ENCODE measurements around the gene MS4A14. TPM values are rescaled to one million over a fixed set of nuclear protein-coding genes. Genes with fewer than 3 reads are reported as not detected.

The MS4A14 gene
- total and polyA plus RNA-seq, 2 donors (not counting 1 experiment from before 2014, with no cell fraction given) = 3.4 to 5.4 TPM

- H3K9me3 Mint-ChIP-seq (ENCODE audit: insufficient read depth) = peaks cover 4% of the 10 kb centered on the region
- Histone ChIP-seq H3K27ac (ENCODE audit: low read length in 2 of 2) (no peak overlapping the region), H3K9me3 (ENCODE audit: control extremely low read depth in 1 of 3, control insufficient read depth in 2 of 3, insufficient read depth in 1 of 3, low read length in 2 of 3) (peaks cover 2 to 24% (median 17%) of the 10 kb centered on the region in 3 donors), H4K20me1 (ENCODE audit: control insufficient read depth, insufficient read depth, low read length, poor library complexity, severe bottlenecking) (no peaks in the 10 kb centered on the region), H3K4me1 (ENCODE audit: control insufficient read depth in 2 of 2, insufficient read depth in 2 of 2, low read length in 2 of 2) (peaks cover 56 to 61% of the 10 kb centered on the region in 2 donors), H3K27me3 (replicated peaks in 1 of 4; ENCODE audit: control extremely low read depth in 1 of 4, control insufficient read depth in 3 of 4, insufficient read depth in 4 of 4, low read length in 3 of 4) (no peaks in the 10 kb centered on the region), H3K79me2 (ENCODE audit: control insufficient read depth, insufficient read depth, low read length) (peaks cover 48% of the 10 kb centered on the region), H3K4me3 (ENCODE audit: control extremely low read depth in 1 of 5, extremely low read depth in 1 of 5, insufficient read depth in 1 of 5, low read depth in 2 of 5, low read length in 4 of 5) (no peak overlapping the region), H3K36me3 (replicated peaks in 1 of 2; ENCODE audit: control extremely low read depth in 1 of 2, control insufficient read depth in 1 of 2, extremely low read depth in 1 of 2, insufficient read depth in 2 of 2, low read length in 1 of 2) (no peaks in the 10 kb centered on the region), H3K4me2 (replicated peaks; ENCODE audit: low read depth, low read length, poor library complexity, severe bottlenecking) (no peak overlapping the region), H3K9ac (ENCODE audit: low read length) (no peak overlapping the region), H2AFZ (ENCODE audit: insufficient read depth, low read depth, low read length, poor library complexity, severe bottlenecking) (no peak overlapping the region)
- intact Hi-C loops (cut with micrococcal nuclease) = no loop called here
- H3K4me3 Mint-ChIP-seq = no peak overlapping the region
- no peak overlapping the region for H3K27ac Mint-ChIP-seq
- no peak for ATAC-seq (ENCODE audit: low read depth)
- H3K4me1 Mint-ChIP-seq = peaks cover 66% of the 10 kb centered on the region
- CTCF ChIA-PET = interaction anchor here (0.6 to 1.9 kb wide), 7 partner anchors 11 to 127 kb away, joined by 3 to 7 read pairs (median 4); no protein-coding TSS in a partner anchor
- peak; percentile 40 for DNase-seq
- TF ChIP-seq EZH2 (IDR thresholded peaks at IDR 0.05; ENCODE audit: borderline replicate concordance, insufficient read depth, low read depth, low read length, poor library complexity, severe bottlenecking) = no peak
- TF ChIP-seq, protein P1, sequence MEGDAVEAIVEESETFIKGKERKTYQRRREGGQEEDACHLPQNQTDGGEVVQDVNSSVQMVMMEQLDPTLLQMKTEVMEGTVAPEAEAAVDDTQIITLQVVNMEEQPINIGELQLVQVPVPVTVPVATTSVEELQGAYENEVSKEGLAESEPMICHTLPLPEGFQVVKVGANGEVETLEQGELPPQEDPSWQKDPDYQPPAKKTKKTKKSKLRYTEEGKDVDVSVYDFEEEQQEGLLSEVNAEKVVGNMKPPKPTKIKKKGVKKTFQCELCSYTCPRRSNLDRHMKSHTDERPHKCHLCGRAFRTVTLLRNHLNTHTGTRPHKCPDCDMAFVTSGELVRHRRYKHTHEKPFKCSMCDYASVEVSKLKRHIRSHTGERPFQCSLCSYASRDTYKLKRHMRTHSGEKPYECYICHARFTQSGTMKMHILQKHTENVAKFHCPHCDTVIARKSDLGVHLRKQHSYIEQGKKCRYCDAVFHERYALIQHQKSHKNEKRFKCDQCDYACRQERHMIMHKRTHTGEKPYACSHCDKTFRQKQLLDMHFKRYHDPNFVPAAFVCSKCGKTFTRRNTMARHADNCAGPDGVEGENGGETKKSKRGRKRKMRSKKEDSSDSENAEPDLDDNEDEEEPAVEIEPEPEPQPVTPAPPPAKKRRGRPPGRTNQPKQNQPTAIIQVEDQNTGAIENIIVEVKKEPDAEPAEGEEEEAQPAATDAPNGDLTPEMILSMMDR (IDR thresholded peaks at IDR 0.05) = no peak
- POLR2A ChIA-PET = no interaction called here
- no peaks in the 10 kb centered on the region for H3K27me3 Mint-ChIP-seq
- 100% methylated on average over 3 of the region's 4 CpGs for WGBS (ENCODE audit: insufficient coverage)
Measured at GRCh38 chr11:60360621-60361020, 35.6 kb upstream of the MS4A14 start.

GRCh38 chr11:60362241-60362640 is 34.0 kb upstream of the MS4A14 start:
- Histone ChIP-seq H3K27me3 (replicated peaks in 1 of 4; ENCODE audit: control extremely low read depth in 1 of 4, control insufficient read depth in 3 of 4, insufficient read depth in 4 of 4, low read length in 3 of 4) (no peaks in the 10 kb centered on the region), H3K4me1 (ENCODE audit: control insufficient read depth in 2 of 2, insufficient read depth in 2 of 2, low read length in 2 of 2) (peaks cover 61 to 62% of the 10 kb centered on the region in 2 donors), H3K4me3 (ENCODE audit: control extremely low read depth in 1 of 5, extremely low read depth in 1 of 5, insufficient read depth in 1 of 5, low read depth in 2 of 5, low read length in 4 of 5) (no peak overlapping the region), H3K36me3 (replicated peaks in 1 of 2; ENCODE audit: control extremely low read depth in 1 of 2, control insufficient read depth in 1 of 2, extremely low read depth in 1 of 2, insufficient read depth in 2 of 2, low read length in 1 of 2) (no peaks in the 10 kb centered on the region), H4K20me1 (ENCODE audit: control insufficient read depth, insufficient read depth, low read length, poor library complexity, severe bottlenecking) (no peaks in the 10 kb centered on the region), H3K27ac (ENCODE audit: low read length in 2 of 2) (no peak overlapping the region), H3K9ac (ENCODE audit: low read length) (no peak overlapping the region), H3K4me2 (replicated peaks; ENCODE audit: low read depth, low read length, poor library complexity, severe bottlenecking) (no peak overlapping the region), H3K9me3 (ENCODE audit: control extremely low read depth in 1 of 3, control insufficient read depth in 2 of 3, insufficient read depth in 1 of 3, low read length in 2 of 3) (peaks cover 2 to 24% (median 17%) of the 10 kb centered on the region in 3 donors), H3K79me2 (ENCODE audit: control insufficient read depth, insufficient read depth, low read length) (peaks cover 49% of the 10 kb centered on the region), H2AFZ (ENCODE audit: insufficient read depth, low read depth, low read length, poor library complexity, severe bottlenecking) (no peak overlapping the region)
- DNase-seq (no peak), ATAC-seq (ENCODE audit: low read depth) (no peak)
- Mint-ChIP-seq H3K27me3 (no peaks in the 10 kb centered on the region), H3K27ac (peak overlapping the region; percentile 73), H3K9me3 (ENCODE audit: insufficient read depth) (peaks cover 4% of the 10 kb centered on the region), H3K4me1 (peaks cover 67% of the 10 kb centered on the region), H3K4me3 (peak overlapping the region; percentile 60)
- CTCF ChIA-PET = interaction anchor here (0.6 to 13.3 kb wide), 23 partner anchors 15 to 257 kb away, joined by 3 to 257 read pairs (median 9); partner anchors contain the start of genes MS4A1, MS4A14 and MS4A7
- TF ChIP-seq, protein P1 (IDR thresholded peaks at IDR 0.05) = no peak
- no peak for TF ChIP-seq EZH2 (IDR thresholded peaks at IDR 0.05; ENCODE audit: borderline replicate concordance, insufficient read depth, low read depth, low read length, poor library complexity, severe bottlenecking)
- intact Hi-C loops (cut with micrococcal nuclease) = loop anchor here (2.0 kb wide), 2 partner anchors 13 to 115 kb away; no protein-coding TSS in a partner anchor
- 29% methylated on average over 1 of the region's 1 CpG for WGBS (ENCODE audit: insufficient coverage)
- POLR2A ChIA-PET = interaction anchor here (2.9 kb wide), 1 partner anchor 94 kb away, joined by 22 read pairs; the partner anchor contains the start of gene MS4A1
